GM21447 (cell line): ENCODE data around the gene NUDT14.

ENCODE experiments used
- ATAC-seq: cut with Tn5 transposase; IDR thresholded peaks from one replicate; pipeline ENCODE4 v1.9.1; 2021; ENCODE audit not compliant: unreplicated experiment

NUDT14 gene

GRCh38 chr14:105178069-105178867, 2.8 kb downstream of the NUDT14 start:
- ATAC-seq: no peak

DNA sequence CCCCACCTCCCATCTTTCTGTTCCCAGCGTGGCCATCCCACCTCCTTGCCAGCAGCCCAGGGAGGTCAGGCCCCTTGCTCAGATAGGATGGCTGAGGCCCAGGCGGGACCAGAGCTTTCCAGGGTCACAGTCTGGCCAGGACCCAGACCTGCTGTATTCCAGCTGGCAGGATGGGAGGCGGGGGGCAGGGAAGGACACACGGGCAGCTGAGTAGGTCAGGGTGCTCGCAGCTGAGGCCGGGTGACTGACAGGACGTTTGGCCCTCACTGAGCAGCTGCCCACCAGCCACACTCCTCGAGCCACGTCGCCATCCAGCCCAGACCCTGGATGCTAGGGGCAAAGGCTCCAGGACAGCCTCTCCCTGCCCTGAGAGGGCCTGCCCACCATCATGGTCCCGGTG, 4.0 kb downstream of the NUDT14 start:
- no peak for ATAC-seq

GRCh38 chr14:105176513-105176912, 4.6 kb downstream of the NUDT14 start:
- no peak for ATAC-seq

- ATAC-seq: no peak
These were observed 6.9 kb downstream of the NUDT14 start for GRCh38 chr14:105173901-105174894.

GRCh38 chr14:105173145-105173544, 8.0 kb downstream of the NUDT14 start:
- no peak for ATAC-seq

GRCh38 chr14:105172476-105172875, 8.6 kb downstream of the NUDT14 start:
- no peak for ATAC-seq

DNA sequence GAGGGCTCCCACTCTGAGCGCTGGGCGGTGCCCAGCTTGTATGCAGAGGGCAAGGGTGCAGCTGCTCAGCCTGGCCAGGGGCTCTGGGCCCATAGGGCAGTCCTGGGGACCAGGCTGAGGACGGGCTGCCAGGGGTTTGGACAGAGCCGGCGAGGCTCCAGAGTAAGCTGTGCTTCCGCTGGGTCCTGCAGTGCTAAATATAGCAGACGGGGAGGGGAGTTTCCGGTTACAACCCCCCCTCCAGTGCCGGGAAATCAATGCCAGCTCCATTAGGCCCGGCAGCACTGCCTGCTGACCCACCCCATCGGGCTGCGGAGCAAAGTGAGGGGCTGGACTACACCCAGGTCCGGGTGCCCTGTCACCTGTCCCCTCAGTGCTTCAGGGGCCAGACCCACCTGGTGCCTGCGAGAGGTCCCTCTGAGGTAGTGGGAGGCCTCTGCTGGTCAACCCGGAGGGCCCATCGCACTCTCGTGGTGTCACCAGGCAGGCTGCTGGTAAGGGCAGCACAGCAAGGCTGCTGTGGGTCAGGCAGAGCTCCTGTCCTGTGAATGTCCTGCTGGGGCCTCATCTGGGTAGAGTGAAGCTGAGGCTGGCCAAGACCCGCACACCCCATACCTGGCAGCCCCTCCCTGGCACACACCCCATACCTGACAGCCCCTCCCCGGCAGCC, 10.0 kb downstream of the NUDT14 start:
- no peak for ATAC-seq

DNA sequence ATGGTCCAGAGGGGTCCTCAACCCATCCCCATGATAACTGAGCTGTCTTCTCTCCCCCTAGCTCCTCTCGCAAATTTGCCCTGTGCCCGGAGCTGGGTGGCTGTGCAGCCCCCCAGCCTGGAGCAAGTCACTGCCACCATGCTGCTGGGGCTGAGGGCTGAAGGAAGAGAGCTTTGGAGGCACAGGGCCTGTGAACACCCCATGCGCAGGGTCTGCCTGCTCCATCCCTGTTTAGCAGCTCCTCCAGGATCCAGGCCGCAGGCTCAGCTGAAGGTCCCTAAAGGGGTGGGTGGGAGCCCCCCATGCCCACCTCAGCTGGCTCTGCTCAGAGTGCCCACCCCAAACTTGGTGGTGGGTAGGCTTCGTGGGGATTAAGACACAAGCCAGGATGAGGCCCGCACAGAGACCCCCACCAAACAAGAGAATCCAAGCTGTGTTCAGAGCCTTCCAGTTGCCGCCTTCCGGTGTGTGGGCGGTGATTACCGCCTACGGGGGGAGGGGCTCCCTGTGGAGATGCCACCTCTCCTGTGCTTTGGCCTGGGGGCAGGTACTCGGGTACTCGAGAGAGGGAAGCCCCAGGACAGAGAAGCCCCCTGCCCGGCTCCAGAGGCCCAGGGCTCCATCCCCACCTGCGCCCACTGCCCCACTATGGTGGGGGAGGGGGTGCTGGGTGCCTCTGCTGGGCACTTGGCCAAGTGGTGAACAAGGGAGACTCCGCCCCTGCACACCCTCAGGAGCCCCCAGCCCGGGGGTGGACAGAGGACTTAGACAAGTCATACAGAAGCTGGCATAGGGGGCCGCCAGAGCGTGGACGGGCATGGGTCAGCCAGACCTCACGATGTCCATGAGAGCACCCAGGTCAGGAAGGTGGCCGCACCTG, 11.1 kb downstream of the NUDT14 start:
- ATAC-seq: no peak

GRCh38 chr14:105168979-105169507, 12.1 kb downstream of the NUDT14 start:
- ATAC-seq: no peak

DNA sequence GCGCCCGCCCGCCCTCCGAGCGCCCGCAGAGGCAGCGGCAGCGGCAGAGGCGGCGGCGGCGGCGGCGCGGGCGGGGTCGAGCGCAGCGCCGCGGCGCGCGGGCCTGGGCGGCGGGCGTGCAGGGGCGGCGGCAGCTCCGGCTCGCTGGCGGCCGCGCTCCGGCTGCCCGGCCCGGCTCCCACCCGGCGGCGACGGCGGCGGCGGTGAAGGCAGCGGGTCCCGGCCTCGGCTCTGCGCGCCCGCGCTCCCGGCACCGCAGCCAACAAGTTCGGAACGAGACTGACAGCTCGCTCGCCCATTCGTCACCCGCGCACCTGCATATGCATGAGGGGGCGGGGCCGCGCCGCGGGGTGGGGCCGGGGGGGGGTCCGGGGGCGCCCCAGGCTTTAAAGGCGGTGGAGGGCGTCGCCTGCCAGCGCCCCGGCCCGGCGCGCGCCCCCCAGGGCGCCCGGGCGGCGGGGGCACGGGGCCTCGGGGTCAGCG, 12.6 kb downstream of the NUDT14 start, which contains the start of gene JAG2:
Gene JAG2, minus strand, starts transcription at position 281 of the 483 bp plus-strand sequence. CDS start 356 bp downstream, outside the sequence.
- ATAC-seq: no peak

- no peak for ATAC-seq
These were observed 13.1 kb downstream of the NUDT14 start for GRCh38 chr14:105168093-105168420.

GRCh38 chr14:105167303-105168092, 13.6 kb downstream of the NUDT14 start:
- no peak for ATAC-seq

- ATAC-seq: no peak
These were observed 14.4 kb downstream of the NUDT14 start for GRCh38 chr14:105166571-105167302.

DNA sequence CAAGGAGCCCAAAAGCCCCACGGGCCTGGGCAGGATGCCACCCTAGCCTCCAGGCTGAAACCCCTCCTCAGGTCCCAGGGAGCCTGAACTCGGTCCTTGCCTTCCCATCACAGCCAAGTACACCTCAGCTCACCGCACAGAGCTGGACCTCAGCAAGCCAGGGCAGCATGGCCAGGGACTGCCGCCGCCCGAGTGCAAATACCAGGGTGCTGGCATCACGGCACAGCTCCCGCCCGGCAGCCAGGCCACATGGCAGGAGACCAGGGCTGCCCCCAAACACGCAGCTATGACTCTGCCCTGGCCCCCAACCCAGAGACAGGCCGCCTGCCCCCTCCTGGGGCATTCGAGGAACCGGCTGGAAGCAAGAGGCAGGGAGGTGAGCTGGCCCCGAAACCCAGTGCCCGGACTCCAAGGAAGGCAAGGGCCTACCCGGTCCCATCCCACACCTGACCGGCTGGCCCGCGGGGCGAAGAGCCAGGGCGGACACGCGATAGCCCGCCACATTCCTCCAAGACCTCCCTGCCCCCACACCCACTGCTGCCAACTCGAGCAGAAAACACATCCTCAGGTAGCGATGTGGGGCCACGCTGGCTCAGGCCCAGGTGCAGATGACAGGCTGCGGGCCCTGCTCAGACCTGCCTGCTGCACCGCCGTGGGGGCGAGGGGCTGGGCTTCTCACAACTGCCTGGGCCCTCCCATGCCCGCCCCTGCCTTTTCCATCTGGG, 15.2 kb downstream of the NUDT14 start:
- ATAC-seq: no peak

DNA sequence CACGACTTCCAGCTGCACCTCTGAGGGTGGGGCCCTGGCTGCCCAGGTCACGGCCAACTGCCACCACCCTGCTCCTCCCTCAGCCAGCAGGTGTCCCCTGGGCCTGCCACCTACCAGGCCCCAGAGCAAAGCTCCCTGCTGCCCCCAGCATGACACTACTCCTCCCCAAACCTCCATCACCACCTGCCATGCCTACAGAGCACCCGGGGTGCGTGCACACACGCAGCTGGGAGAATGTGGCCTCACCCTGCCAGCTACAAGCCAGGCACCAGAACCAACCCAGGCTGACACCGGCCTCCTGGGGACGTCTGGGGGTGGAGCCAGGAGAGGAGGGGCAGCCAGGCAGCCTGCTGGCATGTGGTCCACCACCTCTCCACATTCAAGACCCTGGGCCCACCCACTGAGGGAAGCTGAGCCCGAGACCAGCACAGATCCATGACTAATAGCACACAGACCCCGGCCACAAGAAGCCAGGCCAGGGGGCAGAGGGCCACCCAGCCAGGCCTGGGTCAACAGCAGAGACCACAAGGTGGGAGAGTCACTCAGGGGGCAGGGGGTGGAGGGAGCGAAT, 15.9 kb downstream of the NUDT14 start:
- ATAC-seq: no peak

GRCh38 chr14:105163040-105163742, 17.9 kb downstream of the NUDT14 start:
- no peak for ATAC-seq

DNA sequence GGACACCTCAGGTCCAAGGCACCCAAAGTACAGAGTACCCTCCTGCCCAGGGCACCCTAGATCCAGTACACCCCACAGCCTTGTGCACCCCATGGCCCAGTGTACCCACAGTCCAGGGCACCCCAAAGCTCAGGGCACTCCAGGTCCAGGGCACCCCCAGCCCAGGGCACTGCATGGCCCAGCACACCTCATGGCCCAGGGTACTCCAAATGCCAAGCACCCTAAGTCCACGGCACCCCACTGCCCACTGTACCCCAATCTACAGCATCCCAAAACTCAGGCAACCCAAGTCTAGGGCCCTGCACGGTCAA, 18.5 kb downstream of the NUDT14 start:
- ATAC-seq: no peak
